GM12878 (cell line): ENCODE data around the gene ZC3H12D. TPM values are rescaled to one million over a fixed set of nuclear protein-coding genes. Genes with fewer than 3 reads are reported as not detected.
A peak's percentile ranks its signal among the peaks of the same experiment; 100 is the strongest.
"Not testable (repeated sequence)": the region's sequence is repeated elsewhere in the genome, so short reads cannot be mapped to it uniquely, and the experiment has no call there.

ENCODE experiments used
- ATAC-seq: fragments of 200-7000 bp; cut with Tn5 transposase; 3 replicates; pipeline ENCODE4 v1.9.1; 2020; ENCODE audit warnings: mild to moderate bottlenecking, moderate library complexity
- BruUV-seq: library from RNA; stranded (reverse); fragments of 400-500 nt; replicated peaks from 2 replicates; lab custom pipeline; 2021; lab: Mats Ljungman, UMichigan
- CTCF ChIA-PET: fragments of 300-600 bp; sonication (Branson Sonifier 250); formaldehyde crosslinking; extraction: SDS; loops from one replicate; lab custom pipeline; 2021; ENCODE audit warnings: inconsistent platforms; lab: Yijun Ruan, JAX
- POLR2A ChIA-PET: fragments of 350-600 bp; formaldehyde crosslinking; extraction: SDS; loops from one replicate; lab custom pipeline; 2021; ENCODE audit warnings: inconsistent platforms; lab: Charles Lee
- RAD21 ChIA-PET: fragments of 300-600 bp; sonication (Branson Sonifier 250); formaldehyde crosslinking; loops from one replicate; lab custom pipeline; 2023; ENCODE audit warnings: antibody characterized with exemption; ENCODE audit not compliant: unreplicated experiment; lab: Charles Lee
- SMC1A ChIA-PET: fragments of 300-600 bp; sonication (Branson Sonifier 250); formaldehyde crosslinking; loops from one replicate; lab custom pipeline; 2023; ENCODE audit not compliant: unreplicated experiment, uncharacterized antibody; lab: Charles Lee
- DNase-seq: peaks from one replicate; pipeline ENCODE4 v3.0.0-alpha.2; 2011; ENCODE audit warnings: low read depth, low spot score
- FAIRE-seq: peaks from 3 replicates; lab custom pipeline; 2011; peaks lifted over from hg19 to GRCh38; lab: Jason Lieb, UNC
- H2AFZ ChIP-seq: 2 replicates; pipeline ENCODE4 v1.6.0; 2011; ENCODE audit warnings: low read depth, low read length, control low read depth; ENCODE audit not compliant: control insufficient read depth
- H3K27ac ChIP-seq: 2 replicates; pipeline ENCODE4 v1.5.1; 2011; ENCODE audit warnings: control low read depth; ENCODE audit not compliant: control insufficient read depth, insufficient read depth
- H3K27me3 ChIP-seq, 2 experiments: replicated peaks in 1 of 2; 2 replicates each; pipeline versions ENCODE4 v1.6.0 to v1.6.1; 2011; ENCODE audit warnings: low read length in 1 of 2; ENCODE audit not compliant: control insufficient read depth in 2 of 2, insufficient read depth in 2 of 2
- H3K36me3 ChIP-seq, 2 experiments: 2 replicates each; pipeline ENCODE4 v1.5.1; 2011; ENCODE audit warnings: low read length in 1 of 2; ENCODE audit not compliant: control insufficient read depth in 2 of 2, insufficient read depth in 2 of 2
- H3K4me1 ChIP-seq: 2 replicates; pipeline ENCODE4 v1.6.1; 2011; ENCODE audit warnings: mild to moderate bottlenecking, low read length, moderate library complexity, mixed read lengths; ENCODE audit not compliant: control insufficient read depth, insufficient read depth
- H3K4me2 ChIP-seq: 2 replicates; pipeline ENCODE4 v1.6.0; 2011; ENCODE audit warnings: control low read depth; ENCODE audit not compliant: control insufficient read depth, insufficient read depth
- H3K4me3 ChIP-seq: fragments of 200-600 bp; sonication (generic); 2 replicates; pipeline ENCODE4 v1.5.1; 2016
- H3K79me2 ChIP-seq: 2 replicates; pipeline ENCODE4 v1.6.0; 2011; ENCODE audit warnings: low read length; ENCODE audit not compliant: control insufficient read depth, insufficient read depth
- H3K9ac ChIP-seq: 2 replicates; pipeline ENCODE4 v1.8.0; 2011; ENCODE audit warnings: low read length, control low read depth, mixed read lengths; ENCODE audit not compliant: control insufficient read depth, insufficient read depth
- H3K9me3 ChIP-seq: replicated peaks from 3 replicates; pipeline ENCODE4 v1.5.1; 2011; ENCODE audit warnings: mild to moderate bottlenecking, low read length; ENCODE audit not compliant: control insufficient read depth, insufficient read depth
- H4K20me1 ChIP-seq: 2 replicates; pipeline ENCODE4 v1.6.0; 2011; ENCODE audit not compliant: control insufficient read depth, insufficient read depth
- BCL3 ChIP-seq: IDR thresholded peaks from 2 replicates; pipeline ENCODE4 v1.6.1; 2011; ENCODE audit warnings: borderline replicate concordance, low read depth, mild to moderate bottlenecking, moderate library complexity, low read length; ENCODE audit not compliant: insufficient read depth, poor library complexity, severe bottlenecking
- NFIC ChIP-seq: IDR thresholded peaks from 2 replicates; pipeline ENCODE4 v1.6.1; 2012; ENCODE audit warnings: low read depth, mild to moderate bottlenecking, inconsistent platforms, low read length, moderate library complexity
- PBX3 ChIP-seq: IDR thresholded peaks from 2 replicates; pipeline ENCODE4 v1.6.1; 2011; ENCODE audit warnings: mild to moderate bottlenecking, low read depth, low read length, moderate library complexity; ENCODE audit not compliant: insufficient replicate concordance
- PKNOX1 ChIP-seq: fragments of 450-650 bp; IDR thresholded peaks from 2 replicates; pipeline ENCODE4 v1.6.1; 2016; ENCODE audit warnings: mild to moderate bottlenecking
- WGBS: methylation state at CpG from one replicate; pipeline ENCODE4 v1.1.6; 2016; ENCODE audit warnings: low lambda C conversion rate; ENCODE audit not compliant: insufficient replicate concordance, insufficient coverage; ENCODE audit errors: missing lambda C conversion rate; 5-methylcytosine and 5-hydroxymethylcytosine counted together
- in situ Hi-C: fragments of 300-500 bp; cut with MboI; formaldehyde crosslinking; loops from 9 replicates; pipeline ENCODE4 v1.14.3; 2018; ENCODE audit warnings: mixed read lengths
- intact Hi-C: fragments of 100-400 bp; cut with micrococcal nuclease; formaldehyde crosslinking; loops from one replicate; pipeline ENCODE4 v1.14.2; 2022; ENCODE audit not compliant: unreplicated experiment
- polyA plus RNA-seq, 11 experiments: library from polyadenylated mRNA; depleted of rRNA in 4 of 11; unstranded in 6 of 11; stranded (reverse) in 5 of 11; fragments of >200 nt; fragmentation: Nextera tagmentation in 4 of 11; fragmentation: Illumina TruSeq in 1 of 11; extraction: Ambion mirVana in 4 of 11; extraction: Trizol in 1 of 11; gene quantifications; 1 replicate in 1 of 11; 2 replicates in 10 of 11; pipeline versions ENCODE4 v1.2.1 to v1.2.3, GENCODE V29; 2011 to 2016; ENCODE audit warnings: inconsistent platforms in 2 of 11, missing spikeins in 2 of 11, low read depth in 1 of 11
- total RNA-seq, 4 experiments: library from RNA; depleted of rRNA in 3 of 4; stranded (reverse); fragments of >200 nt in 3 of 4; fragmentation: Illumina TruSeq in 1 of 4; extraction: Trizol in 1 of 4; gene quantifications; 2 replicates each; pipeline versions ENCODE4 v1.2.1 to v1.2.3, GENCODE V29; 2013 to 2021

ZC3H12D gene
- total and polyA plus RNA-seq, 10 of the 15 experiments (the other 5 are each of a cell fraction or from before 2014, with no cell fraction given) = 1.4 to 29.7 (median 8.8) TPM

GRCh38 chr6:149444360-149445094 is 40.3 kb downstream of the ZC3H12D start:
- H2AFZ ChIP-seq, H3K27ac ChIP-seq, H3K4me3 ChIP-seq, H3K4me1 ChIP-seq, H3K9me3 ChIP-seq, H3K27me3 ChIP-seq, H3K9ac ChIP-seq, POLR2A ChIA-PET, H4K20me1 ChIP-seq, H3K36me3 ChIP-seq, DNase-seq, intact Hi-C loops, BruUV-seq, H3K4me2 ChIP-seq, ATAC-seq, H3K79me2 ChIP-seq: not testable (repeated sequence)
- SMC1A ChIA-PET = interaction anchor here (1.2 to 2.6 kb wide), 4 partner anchors 11 to 74 kb away, joined by 3 to 13 read pairs (median 3); no protein-coding TSS in a partner anchor
- WGBS = 35% methylated on average over 3 of the region's 3 CpGs
- in situ Hi-C loops = loop anchor here (25.0 kb wide), 1 partner anchor 682 kb away; no protein-coding TSS in a partner anchor
- CTCF ChIA-PET = interaction anchor here (2.4 kb wide), 1 partner anchor 73 kb away, joined by 9 read pairs; no protein-coding TSS in a partner anchor
- FAIRE-seq = peak; percentile 35
- TF ChIP-seq PBX3 (peak; percentile 75), BCL3 (peak; percentile 87), PKNOX1 (peak; percentile 85), NFIC (0 out of 2 replicates have a peak, but pooled peaks have one; percentile 35)
- RAD21 ChIA-PET = interaction anchor here (0.9 to 1.9 kb wide), 4 partner anchors 11 to 73 kb away, joined by 3 to 6 read pairs (median 4); no protein-coding TSS in a partner anchor
